ENCODE measurements around the gene PUSL1. TPM values are rescaled to one million over a fixed set of nuclear protein-coding genes. Genes with fewer than 3 reads are reported as not detected.

The PUSL1 gene
- total RNA-seq, 1 experiment from 2014 or later = 38.0 TPM

- Histone ChIP-seq H3T11ph (ENCODE audit: low read length) (no peak within 1 kb of the TSS), H4K20me1 (ENCODE audit: control insufficient read depth, insufficient read depth, insufficient read length) (no peaks in the 10 kb centered on the region), H4K5ac (ENCODE audit: insufficient read length, low read depth, low read length) (no peak within 1 kb of the TSS), H2BK5ac (ENCODE audit: insufficient read length, low read length) (no peak within 1 kb of the TSS), H3K23me2 (ENCODE audit: insufficient read length, low read depth, low read length, poor library complexity, severe bottlenecking) (no peaks in the 10 kb centered on the region), H3K9me3 (ENCODE audit: control insufficient read depth, low read depth, low read length) (no peaks in the 10 kb centered on the region), H3K9ac (ENCODE audit: extremely low read depth, insufficient read length, low read length) (no peak within 1 kb of the TSS), H3K27ac (ENCODE audit: insufficient read length, low read depth, low read length) (no peak within 1 kb of the TSS), H3K27me3 (ENCODE audit: insufficient read depth, low read length) (no peaks in the 10 kb centered on the region), H2AK5ac (ENCODE audit: insufficient read length, low read length) (no peak within 1 kb of the TSS), H4K91ac (ENCODE audit: insufficient read length, low read depth, low read length) (no peak within 1 kb of the TSS), H3K79me2 (ENCODE audit: insufficient read depth, low read length) (no peaks in the 10 kb centered on the region), H2BK20ac (ENCODE audit: low read depth, low read length, poor library complexity, severe bottlenecking) (no peak within 1 kb of the TSS), H2BK15ac (ENCODE audit: low read depth, low read length) (no peak within 1 kb of the TSS), H2AFZ (ENCODE audit: low read length) (no peak within 1 kb of the TSS), H3K14ac (ENCODE audit: insufficient read depth, low read length) (no peak within 1 kb of the TSS; the same call in 1 of the 2 replicates), H3K18ac (ENCODE audit: insufficient read length, low read depth, low read length) (no peak within 1 kb of the TSS), H3K56ac (ENCODE audit: insufficient read length, low read depth, low read length) (no peak within 1 kb of the TSS), H3K23ac (ENCODE audit: insufficient read length, low read depth, low read length) (no peak within 1 kb of the TSS), H3K4me2 (ENCODE audit: insufficient read depth, insufficient read length, low read length) (no peak within 1 kb of the TSS), H3K4me1 (ENCODE audit: insufficient read depth, low read length) (no peaks in the 10 kb centered on the region), H4K8ac (replicated peaks; ENCODE audit: insufficient read length, low read depth, low read length) (no peak within 1 kb of the TSS), H2BK12ac (ENCODE audit: insufficient read length, low read depth, low read length) (no peak within 1 kb of the TSS), H3K79me1 (ENCODE audit: insufficient read depth, low read depth, low read length, poor library complexity, severe bottlenecking) (no peaks in the 10 kb centered on the region), H3K4ac (ENCODE audit: low read depth, low read length) (no peak within 1 kb of the TSS), H2BK120ac (ENCODE audit: low read depth, low read length, poor library complexity, severe bottlenecking) (no peak within 1 kb of the TSS)
- Mint-ChIP-seq H3K36me3 (ENCODE audit: insufficient read depth in 1 of 3, low read depth in 3 of 3) (peaks cover 0 to 2% (median 2%) of the 10 kb centered on the region in 3 experiments; a peak in 4 of 7 replicates), H3K27ac (no peak within 1 kb of the TSS), H3K4me1 (no peaks in the 10 kb centered on the region), H3K4me3 (no peak within 1 kb of the TSS), H3K9me3 (no peaks in the 10 kb centered on the region), H3K27me3 (ENCODE audit: low read depth) (peaks cover 1% of the 10 kb centered on the region; the same call in 1 of the 2 replicates)
- no peak for DNase-seq
- TF ChIP-seq, protein P1, sequence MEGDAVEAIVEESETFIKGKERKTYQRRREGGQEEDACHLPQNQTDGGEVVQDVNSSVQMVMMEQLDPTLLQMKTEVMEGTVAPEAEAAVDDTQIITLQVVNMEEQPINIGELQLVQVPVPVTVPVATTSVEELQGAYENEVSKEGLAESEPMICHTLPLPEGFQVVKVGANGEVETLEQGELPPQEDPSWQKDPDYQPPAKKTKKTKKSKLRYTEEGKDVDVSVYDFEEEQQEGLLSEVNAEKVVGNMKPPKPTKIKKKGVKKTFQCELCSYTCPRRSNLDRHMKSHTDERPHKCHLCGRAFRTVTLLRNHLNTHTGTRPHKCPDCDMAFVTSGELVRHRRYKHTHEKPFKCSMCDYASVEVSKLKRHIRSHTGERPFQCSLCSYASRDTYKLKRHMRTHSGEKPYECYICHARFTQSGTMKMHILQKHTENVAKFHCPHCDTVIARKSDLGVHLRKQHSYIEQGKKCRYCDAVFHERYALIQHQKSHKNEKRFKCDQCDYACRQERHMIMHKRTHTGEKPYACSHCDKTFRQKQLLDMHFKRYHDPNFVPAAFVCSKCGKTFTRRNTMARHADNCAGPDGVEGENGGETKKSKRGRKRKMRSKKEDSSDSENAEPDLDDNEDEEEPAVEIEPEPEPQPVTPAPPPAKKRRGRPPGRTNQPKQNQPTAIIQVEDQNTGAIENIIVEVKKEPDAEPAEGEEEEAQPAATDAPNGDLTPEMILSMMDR (conservative IDR thresholded peaks at IDR 0.05) = no peak
- no CpG with 5 or more reads among the region's 41 CpGs for WGBS (ENCODE audit: extremely low coverage, insufficient read length, low lambda C conversion rate)
Observed at GRCh38 chr1:1331068-1331965, 22.9 kb downstream of the PUSL1 start, which contains the start of gene TAS1R3. Gene TAS1R3, plus strand, starts transcription at chr1:1331280. Its CDS starts 66 bp downstream, at chr1:1331346.

All from H9 (cell line).